ENCODE measurements around the gene UPK2. TPM values are rescaled to one million over a fixed set of nuclear protein-coding genes. Genes with fewer than 3 reads are reported as not detected.

The UPK2 gene
- polyA plus RNA-seq, 1 donor (not counting 4 experiments of a cell fraction or from before 2014, with no cell fraction given) = 0.20 TPM

DNA sequence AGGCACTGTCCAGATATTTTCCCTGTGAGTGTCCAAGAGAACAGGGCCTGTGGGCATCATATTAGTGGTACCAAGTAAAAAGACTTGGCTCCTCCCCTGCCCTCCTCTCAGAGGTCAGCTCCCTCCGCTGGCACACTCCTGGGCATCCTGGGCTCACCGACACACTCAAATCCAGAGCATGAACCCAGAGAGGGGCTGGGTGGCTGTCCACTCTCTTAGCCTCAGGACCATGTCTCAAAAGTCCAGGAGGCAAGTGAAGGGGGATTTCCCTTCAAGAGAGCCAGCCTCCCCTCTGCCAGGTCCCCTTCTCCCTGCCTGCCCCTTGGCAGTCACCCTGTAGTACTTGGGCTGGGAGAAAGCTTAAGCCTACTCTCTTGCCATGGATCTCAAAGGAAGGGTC is 40.7 kb upstream of the UPK2 start:
- Histone ChIP-seq H2AFZ (ENCODE audit: control insufficient read depth, low read length) (no peak overlapping the region), H3K27ac (ENCODE audit: control insufficient read depth, insufficient read depth, low read length) (peak overlapping the region; percentile 99), H3K4me3 (ENCODE audit: control insufficient read depth in 2 of 3, extremely low read depth in 1 of 3, insufficient read depth in 2 of 3, low read depth in 1 of 3, low read length in 3 of 3) (no peak overlapping the region), H3K9me1 (ENCODE audit: control insufficient read depth, extremely low read depth, insufficient read depth, low read length) (no peaks in the 10 kb centered on the region), H3K4me1 (ENCODE audit: control insufficient read depth, extremely low read depth, insufficient read depth, low read length) (peaks cover 95% of the 10 kb centered on the region), H3K79me2 (ENCODE audit: control insufficient read depth, insufficient read depth, low read length) (peaks cover 56% of the 10 kb centered on the region), H4K20me1 (ENCODE audit: control insufficient read depth, extremely low read depth, insufficient read depth, low read length) (no peaks in the 10 kb centered on the region), H3K36me3 (ENCODE audit: control insufficient read depth in 2 of 2, extremely low read depth in 1 of 2, insufficient read depth in 2 of 2, low read length in 2 of 2) (peaks cover 4 to 25% of the 10 kb centered on the region in 2 experiments), H3K9ac (ENCODE audit: control insufficient read depth, extremely low read depth, insufficient read depth, low read length) (peak overlapping the region; percentile 88), H3K4me2 (ENCODE audit: control insufficient read depth, extremely low read depth, insufficient read depth, low read depth, low read length) (peak overlapping the region; percentile 8), H3K27me3 (ENCODE audit: control insufficient read depth, extremely low read depth, insufficient read depth, low read length) (no peaks in the 10 kb centered on the region), H3K9me3 (ENCODE audit: control insufficient read depth, low read depth, low read length) (no peaks in the 10 kb centered on the region)
- FAIRE-seq = no peak
- no peak for DNase-seq (ENCODE audit: low read depth, low spot score)
- TF ChIP-seq, protein P1, sequence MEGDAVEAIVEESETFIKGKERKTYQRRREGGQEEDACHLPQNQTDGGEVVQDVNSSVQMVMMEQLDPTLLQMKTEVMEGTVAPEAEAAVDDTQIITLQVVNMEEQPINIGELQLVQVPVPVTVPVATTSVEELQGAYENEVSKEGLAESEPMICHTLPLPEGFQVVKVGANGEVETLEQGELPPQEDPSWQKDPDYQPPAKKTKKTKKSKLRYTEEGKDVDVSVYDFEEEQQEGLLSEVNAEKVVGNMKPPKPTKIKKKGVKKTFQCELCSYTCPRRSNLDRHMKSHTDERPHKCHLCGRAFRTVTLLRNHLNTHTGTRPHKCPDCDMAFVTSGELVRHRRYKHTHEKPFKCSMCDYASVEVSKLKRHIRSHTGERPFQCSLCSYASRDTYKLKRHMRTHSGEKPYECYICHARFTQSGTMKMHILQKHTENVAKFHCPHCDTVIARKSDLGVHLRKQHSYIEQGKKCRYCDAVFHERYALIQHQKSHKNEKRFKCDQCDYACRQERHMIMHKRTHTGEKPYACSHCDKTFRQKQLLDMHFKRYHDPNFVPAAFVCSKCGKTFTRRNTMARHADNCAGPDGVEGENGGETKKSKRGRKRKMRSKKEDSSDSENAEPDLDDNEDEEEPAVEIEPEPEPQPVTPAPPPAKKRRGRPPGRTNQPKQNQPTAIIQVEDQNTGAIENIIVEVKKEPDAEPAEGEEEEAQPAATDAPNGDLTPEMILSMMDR (optimal IDR thresholded peaks at IDR 0.05 in 1 of 3, IDR thresholded peaks at IDR 0.05 in 1 of 3, conservative IDR thresholded peaks at IDR 0.05 in 1 of 3; ENCODE audit: extremely low read depth in 1 of 3, insufficient read depth in 2 of 3, low read length in 3 of 3) = no peak
- no peak for TF ChIP-seq EZH2 (IDR thresholded peaks at IDR 0.05; ENCODE audit: low read length)
- dilution Hi-C loops (cut with MboI; ENCODE audit: extremely low pct_ligation_motif_present, low sequenced_read_pairs) = no loop called here

GRCh38 chr11:118915941-118916841 is 39.9 kb upstream of the UPK2 start:
- FAIRE-seq (no peak), DNase-seq (ENCODE audit: low read depth, low spot score) (no peak)
- peak overlapping the region; percentile 88 for H3K9ac ChIP-seq (ENCODE audit: control insufficient read depth, extremely low read depth, insufficient read depth, low read length)
- H3K36me3 ChIP-seq (ENCODE audit: control insufficient read depth in 2 of 2, extremely low read depth in 1 of 2, insufficient read depth in 2 of 2, low read length in 2 of 2) = peaks cover 4 to 25% of the 10 kb centered on the region in 2 experiments
- H2AFZ ChIP-seq (ENCODE audit: control insufficient read depth, low read length) = no peak overlapping the region
- H3K4me1 ChIP-seq (ENCODE audit: control insufficient read depth, extremely low read depth, insufficient read depth, low read length) = peaks cover 98% of the 10 kb centered on the region
- no peaks in the 10 kb centered on the region for H3K27me3 ChIP-seq (ENCODE audit: control insufficient read depth, extremely low read depth, insufficient read depth, low read length)
- no peaks in the 10 kb centered on the region for H3K9me3 ChIP-seq (ENCODE audit: control insufficient read depth, low read depth, low read length)
- H3K79me2 ChIP-seq (ENCODE audit: control insufficient read depth, insufficient read depth, low read length) = peaks cover 63% of the 10 kb centered on the region
- TF ChIP-seq EZH2 (IDR thresholded peaks at IDR 0.05; ENCODE audit: low read length) = no peak
- TF ChIP-seq, protein P1 (optimal IDR thresholded peaks at IDR 0.05 in 1 of 3, IDR thresholded peaks at IDR 0.05 in 1 of 3, conservative IDR thresholded peaks at IDR 0.05 in 1 of 3; ENCODE audit: extremely low read depth in 1 of 3, insufficient read depth in 2 of 3, low read length in 3 of 3) = no peak
- dilution Hi-C loops (cut with MboI; ENCODE audit: extremely low pct_ligation_motif_present, low sequenced_read_pairs) = no loop called here
- no peaks in the 10 kb centered on the region for H3K9me1 ChIP-seq (ENCODE audit: control insufficient read depth, extremely low read depth, insufficient read depth, low read length)
- H4K20me1 ChIP-seq (ENCODE audit: control insufficient read depth, extremely low read depth, insufficient read depth, low read length) = no peaks in the 10 kb centered on the region
- H3K4me3 ChIP-seq (ENCODE audit: control insufficient read depth in 2 of 3, extremely low read depth in 1 of 3, insufficient read depth in 2 of 3, low read depth in 1 of 3, low read length in 3 of 3) = peak overlapping the region in 2 of 3 experiments; percentile 2 to 12
- H3K27ac ChIP-seq (ENCODE audit: control insufficient read depth, insufficient read depth, low read length) = peak overlapping the region; percentile 99
- peak overlapping the region; percentile 76 for H3K4me2 ChIP-seq (ENCODE audit: control insufficient read depth, extremely low read depth, insufficient read depth, low read depth, low read length)
